HUES48 (cell line): ENCODE measurements around the gene RBCK1.
"Not testable (repeated sequence)": the region's sequence is repeated elsewhere in the genome, so short reads cannot be mapped to it uniquely, and the experiment has no call there.

Experiments used
- H3K27ac ChIP-seq: one replicate; pipeline ENCODE4 v1.7.0; 2013; ENCODE audit warnings: low read depth, low read length, inconsistent platforms
- H3K27me3 ChIP-seq: 2 replicates; pipeline ENCODE4 v1.6.1; 2013; ENCODE audit warnings: mild to moderate bottlenecking, low read length; ENCODE audit not compliant: control insufficient read depth, insufficient read depth
- H3K36me3 ChIP-seq: 2 replicates; pipeline ENCODE4 v1.6.1; 2013; ENCODE audit warnings: low read length; ENCODE audit not compliant: control insufficient read depth, insufficient read depth
- H3K4me1 ChIP-seq: 2 replicates; pipeline ENCODE4 v1.6.1; 2013; ENCODE audit warnings: mild to moderate bottlenecking, low read length; ENCODE audit not compliant: control insufficient read depth, insufficient read depth
- H3K4me3 ChIP-seq: 2 replicates; pipeline ENCODE4 v1.5.1; 2013; ENCODE audit warnings: mild to moderate bottlenecking, low read depth, low read length
- H3K9ac ChIP-seq: 2 replicates; pipeline ENCODE4 v1.6.1; 2013; ENCODE audit warnings: mild to moderate bottlenecking, low read depth, low read length, moderate library complexity
- H3K9me3 ChIP-seq: 2 replicates; pipeline ENCODE4 v1.6.1; 2013; ENCODE audit warnings: low read length; ENCODE audit not compliant: control insufficient read depth, insufficient read depth

RBCK1 gene

GRCh38 chr20:378961-379336 is 29.1 kb upstream of the RBCK1 start:
- Histone ChIP-seq H3K9ac (no peak overlapping the region), H3K4me3 (no peak overlapping the region), H3K9me3 (no peaks in the 10 kb centered on the region), H3K4me1 (peaks cover 6% of the 10 kb centered on the region; the same call in 1 of the 2 replicates), H3K27me3 (peaks cover 18% of the 10 kb centered on the region), H3K36me3 (no peaks in the 10 kb centered on the region), H3K27ac (no peak overlapping the region)

GRCh38 chr20:380763-381580 is 27.1 kb upstream of the RBCK1 start:
- peaks cover 6% of the 10 kb centered on the region; the same call in 1 of the 2 replicates for H3K4me1 ChIP-seq
- peak overlapping the region; percentile 41; the same call in 1 of the 2 replicates for H3K9ac ChIP-seq
- no peak overlapping the region for H3K27ac ChIP-seq

GRCh38 chr20:381581-382290 is 26.4 kb upstream of the RBCK1 start:
- Histone ChIP-seq H3K27ac (no peak overlapping the region), H3K4me3 (peak overlapping the region; percentile 68)

More at GRCh38 chr20:380763-381580, 27.1 kb upstream of the RBCK1 start:
- Histone ChIP-seq H3K4me3 (peak overlapping the region; percentile 68), H3K9me3 (no peaks in the 10 kb centered on the region), H3K36me3 (no peaks in the 10 kb centered on the region), H3K27me3 (peaks cover 18% of the 10 kb centered on the region)

GRCh38 chr20:382291-383115 is 25.6 kb upstream of the RBCK1 start:
- Histone ChIP-seq H3K4me3 (peak overlapping the region; percentile 42; the same call in 1 of the 2 replicates), H3K27ac (no peak overlapping the region), H3K36me3 (no peaks in the 10 kb centered on the region), H3K9ac (no peak overlapping the region), H3K27me3 (peaks cover 18% of the 10 kb centered on the region), H3K9me3 (no peaks in the 10 kb centered on the region), H3K4me1 (peaks cover 6% of the 10 kb centered on the region; the same call in 1 of the 2 replicates)

More at GRCh38 chr20:381581-382290, 26.4 kb upstream of the RBCK1 start:
- H3K36me3 ChIP-seq, result no peaks in the 10 kb centered on the region
- peaks cover 18% of the 10 kb centered on the region for H3K27me3 ChIP-seq
- no peak overlapping the region for H3K9ac ChIP-seq
- no peaks in the 10 kb centered on the region for H3K9me3 ChIP-seq
- peaks cover 6% of the 10 kb centered on the region; the same call in 1 of the 2 replicates for H3K4me1 ChIP-seq

GRCh38 chr20:383889-384288 is 24.2 kb upstream of the RBCK1 start:
- 0 out of 2 replicates have a peak, but pooled peaks cover 3% of the 10 kb centered on the region for H3K4me1 ChIP-seq
- peaks cover under 1% of the 10 kb centered on the region; the same call in 1 of the 2 replicates for H3K36me3 ChIP-seq
- H3K27me3 ChIP-seq, result peaks cover 18% of the 10 kb centered on the region
- H3K4me3 ChIP-seq, result no peak overlapping the region
- H3K27ac ChIP-seq, result no peak overlapping the region
- H3K9ac ChIP-seq, result no peak overlapping the region
- no peaks in the 10 kb centered on the region for H3K9me3 ChIP-seq

GRCh38 chr20:384723-385122 is 23.4 kb upstream of the RBCK1 start:
- H3K27ac ChIP-seq, result no peak overlapping the region
- peaks cover 9% of the 10 kb centered on the region for H3K36me3 ChIP-seq
- H3K9me3 ChIP-seq, result no peaks in the 10 kb centered on the region
- peaks cover 18% of the 10 kb centered on the region for H3K27me3 ChIP-seq
- H3K4me1 ChIP-seq, result 0 out of 2 replicates have a peak, but pooled peaks cover 3% of the 10 kb centered on the region
- no peak overlapping the region for H3K9ac ChIP-seq
- no peak overlapping the region for H3K4me3 ChIP-seq

GRCh38 chr20:385448-385847 is 22.7 kb upstream of the RBCK1 start:
- Histone ChIP-seq H3K9ac (no peak overlapping the region), H3K4me1 (0 out of 2 replicates have a peak, but pooled peaks cover 3% of the 10 kb centered on the region), H3K4me3 (no peak overlapping the region), H3K27ac (no peak overlapping the region), H3K9me3 (no peaks in the 10 kb centered on the region), H3K36me3 (peaks cover 10% of the 10 kb centered on the region), H3K27me3 (peaks cover 18% of the 10 kb centered on the region)

GRCh38 chr20:386634-387033 is 21.5 kb upstream of the RBCK1 start:
- H3K27ac ChIP-seq, H3K4me3 ChIP-seq, H3K4me1 ChIP-seq, H3K9ac ChIP-seq, H3K36me3 ChIP-seq, H3K9me3 ChIP-seq: not testable (repeated sequence)
- peaks cover 12% of the 10 kb centered on the region for H3K27me3 ChIP-seq

- H3K4me1 ChIP-seq, result no peaks in the 10 kb centered on the region
- H3K36me3 ChIP-seq, result peaks cover 10% of the 10 kb centered on the region
These were observed 20.6 kb upstream of the RBCK1 start for GRCh38 chr20:387520-387919.

GRCh38 chr20:388034-388994 is 19.8 kb upstream of the RBCK1 start:
- H3K4me3 ChIP-seq, result no peak overlapping the region
- H3K9me3 ChIP-seq, result no peaks in the 10 kb centered on the region
- H3K27me3 ChIP-seq, result no peaks in the 10 kb centered on the region
- no peak overlapping the region for H3K27ac ChIP-seq
- no peak overlapping the region for H3K9ac ChIP-seq
- peaks cover 10% of the 10 kb centered on the region for H3K36me3 ChIP-seq
- H3K4me1 ChIP-seq, result no peaks in the 10 kb centered on the region

More at GRCh38 chr20:387520-387919, 20.6 kb upstream of the RBCK1 start:
- Histone ChIP-seq H3K4me3 (no peak overlapping the region), H3K27me3 (peaks cover 5% of the 10 kb centered on the region; the same call in 1 of the 2 replicates), H3K27ac (no peak overlapping the region), H3K9me3 (no peaks in the 10 kb centered on the region), H3K9ac (no peak overlapping the region)
